H1 (cell line): ENCODE results near the gene VN1R2. TPM values are rescaled to one million over a fixed set of nuclear protein-coding genes. Genes with fewer than 3 reads are reported as not detected.

Source experiments
- BACH1 ChIP-seq: IDR thresholded peaks from 2 replicates; pipeline ENCODE4 v1.6.1; 2012; ENCODE audit warnings: low read length, improper control_type of control experiment
- EZH2 ChIP-seq: fragments of 200-600 bp; sonication (generic); IDR thresholded peaks from 2 replicates; pipeline ENCODE4 v1.7.1; 2012; ENCODE audit warnings: low read depth, mild to moderate bottlenecking, moderate library complexity, low read length, inconsistent platforms; ENCODE audit not compliant: severe bottlenecking
- FOSL1 ChIP-seq: IDR thresholded peaks from 2 replicates; pipeline ENCODE4 v1.6.1; 2011; ENCODE audit warnings: mild to moderate bottlenecking, low read depth, low read length, moderate library complexity; ENCODE audit not compliant: insufficient read depth
- TAF1 ChIP-seq: IDR thresholded peaks from 2 replicates; pipeline ENCODE4 v1.6.1; 2011; ENCODE audit warnings: mild to moderate bottlenecking, low read depth, low read length
- polyA plus RNA-seq, 7 experiments: library from polyadenylated mRNA; depleted of rRNA in 3 of 7; stranded (reverse) in 5 of 7; unstranded in 2 of 7; fragments of >200 nt in 5 of 7; fragments of 200-250 nt in 2 of 7; gene quantifications; 1 replicate in 5 of 7; 2 replicates in 1 of 7; 4 replicates in 1 of 7; pipeline versions ENCODE4 v1.2.1 to v1.2.3, GENCODE V29; 2011 to 2013; ENCODE audit warnings: missing spikeins in 2 of 7, mixed read lengths in 2 of 7
- total RNA-seq: library from RNA; stranded (reverse); fragmentation: NEBNext Ultra II Directional; extraction: Animal tissue kit (Norgen Biotek cat#: 25700); gene quantifications from 2 replicates; pipeline ENCODE4 v1.2.1, GENCODE V29; 2021
- TF ChIP-seq, protein P1 (sequence below): fragments of 300-600 bp; sonication (generic); IDR thresholded peaks from 2 replicates; pipeline ENCODE4 v1.7.1; 2012; ENCODE audit warnings: low read length, moderate library complexity, mild to moderate bottlenecking, inconsistent platforms; ENCODE audit not compliant: insufficient replicate concordance

The VN1R2 gene
- total and polyA plus RNA-seq, 2 of the 8 experiments (the other 6 are each of a cell fraction or from before 2014, with no cell fraction given): not detected

DNA sequence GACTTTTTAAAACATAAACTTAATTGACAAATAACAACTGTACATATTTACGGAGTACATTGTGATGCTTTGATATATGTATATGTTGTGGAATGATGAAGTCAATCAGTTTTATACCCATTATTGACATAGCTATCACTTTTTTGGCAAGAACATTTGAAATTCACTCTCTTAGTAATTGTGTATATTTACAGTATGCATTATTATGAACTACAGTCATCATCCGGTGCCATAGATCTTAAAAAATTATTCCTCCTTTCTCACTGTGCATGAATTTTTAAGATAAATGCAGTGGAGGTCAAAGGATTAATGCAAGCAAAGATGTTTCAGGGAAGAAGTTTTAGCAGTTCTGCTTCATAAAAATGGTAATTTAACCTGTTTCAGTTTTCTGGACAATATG is 17.4 kb downstream of the VN1R2 start (continued):
- no peak for TF ChIP-seq TAF1
- no peak for TF ChIP-seq EZH2
- TF ChIP-seq BACH1: no peak
- TF ChIP-seq, protein P1, sequence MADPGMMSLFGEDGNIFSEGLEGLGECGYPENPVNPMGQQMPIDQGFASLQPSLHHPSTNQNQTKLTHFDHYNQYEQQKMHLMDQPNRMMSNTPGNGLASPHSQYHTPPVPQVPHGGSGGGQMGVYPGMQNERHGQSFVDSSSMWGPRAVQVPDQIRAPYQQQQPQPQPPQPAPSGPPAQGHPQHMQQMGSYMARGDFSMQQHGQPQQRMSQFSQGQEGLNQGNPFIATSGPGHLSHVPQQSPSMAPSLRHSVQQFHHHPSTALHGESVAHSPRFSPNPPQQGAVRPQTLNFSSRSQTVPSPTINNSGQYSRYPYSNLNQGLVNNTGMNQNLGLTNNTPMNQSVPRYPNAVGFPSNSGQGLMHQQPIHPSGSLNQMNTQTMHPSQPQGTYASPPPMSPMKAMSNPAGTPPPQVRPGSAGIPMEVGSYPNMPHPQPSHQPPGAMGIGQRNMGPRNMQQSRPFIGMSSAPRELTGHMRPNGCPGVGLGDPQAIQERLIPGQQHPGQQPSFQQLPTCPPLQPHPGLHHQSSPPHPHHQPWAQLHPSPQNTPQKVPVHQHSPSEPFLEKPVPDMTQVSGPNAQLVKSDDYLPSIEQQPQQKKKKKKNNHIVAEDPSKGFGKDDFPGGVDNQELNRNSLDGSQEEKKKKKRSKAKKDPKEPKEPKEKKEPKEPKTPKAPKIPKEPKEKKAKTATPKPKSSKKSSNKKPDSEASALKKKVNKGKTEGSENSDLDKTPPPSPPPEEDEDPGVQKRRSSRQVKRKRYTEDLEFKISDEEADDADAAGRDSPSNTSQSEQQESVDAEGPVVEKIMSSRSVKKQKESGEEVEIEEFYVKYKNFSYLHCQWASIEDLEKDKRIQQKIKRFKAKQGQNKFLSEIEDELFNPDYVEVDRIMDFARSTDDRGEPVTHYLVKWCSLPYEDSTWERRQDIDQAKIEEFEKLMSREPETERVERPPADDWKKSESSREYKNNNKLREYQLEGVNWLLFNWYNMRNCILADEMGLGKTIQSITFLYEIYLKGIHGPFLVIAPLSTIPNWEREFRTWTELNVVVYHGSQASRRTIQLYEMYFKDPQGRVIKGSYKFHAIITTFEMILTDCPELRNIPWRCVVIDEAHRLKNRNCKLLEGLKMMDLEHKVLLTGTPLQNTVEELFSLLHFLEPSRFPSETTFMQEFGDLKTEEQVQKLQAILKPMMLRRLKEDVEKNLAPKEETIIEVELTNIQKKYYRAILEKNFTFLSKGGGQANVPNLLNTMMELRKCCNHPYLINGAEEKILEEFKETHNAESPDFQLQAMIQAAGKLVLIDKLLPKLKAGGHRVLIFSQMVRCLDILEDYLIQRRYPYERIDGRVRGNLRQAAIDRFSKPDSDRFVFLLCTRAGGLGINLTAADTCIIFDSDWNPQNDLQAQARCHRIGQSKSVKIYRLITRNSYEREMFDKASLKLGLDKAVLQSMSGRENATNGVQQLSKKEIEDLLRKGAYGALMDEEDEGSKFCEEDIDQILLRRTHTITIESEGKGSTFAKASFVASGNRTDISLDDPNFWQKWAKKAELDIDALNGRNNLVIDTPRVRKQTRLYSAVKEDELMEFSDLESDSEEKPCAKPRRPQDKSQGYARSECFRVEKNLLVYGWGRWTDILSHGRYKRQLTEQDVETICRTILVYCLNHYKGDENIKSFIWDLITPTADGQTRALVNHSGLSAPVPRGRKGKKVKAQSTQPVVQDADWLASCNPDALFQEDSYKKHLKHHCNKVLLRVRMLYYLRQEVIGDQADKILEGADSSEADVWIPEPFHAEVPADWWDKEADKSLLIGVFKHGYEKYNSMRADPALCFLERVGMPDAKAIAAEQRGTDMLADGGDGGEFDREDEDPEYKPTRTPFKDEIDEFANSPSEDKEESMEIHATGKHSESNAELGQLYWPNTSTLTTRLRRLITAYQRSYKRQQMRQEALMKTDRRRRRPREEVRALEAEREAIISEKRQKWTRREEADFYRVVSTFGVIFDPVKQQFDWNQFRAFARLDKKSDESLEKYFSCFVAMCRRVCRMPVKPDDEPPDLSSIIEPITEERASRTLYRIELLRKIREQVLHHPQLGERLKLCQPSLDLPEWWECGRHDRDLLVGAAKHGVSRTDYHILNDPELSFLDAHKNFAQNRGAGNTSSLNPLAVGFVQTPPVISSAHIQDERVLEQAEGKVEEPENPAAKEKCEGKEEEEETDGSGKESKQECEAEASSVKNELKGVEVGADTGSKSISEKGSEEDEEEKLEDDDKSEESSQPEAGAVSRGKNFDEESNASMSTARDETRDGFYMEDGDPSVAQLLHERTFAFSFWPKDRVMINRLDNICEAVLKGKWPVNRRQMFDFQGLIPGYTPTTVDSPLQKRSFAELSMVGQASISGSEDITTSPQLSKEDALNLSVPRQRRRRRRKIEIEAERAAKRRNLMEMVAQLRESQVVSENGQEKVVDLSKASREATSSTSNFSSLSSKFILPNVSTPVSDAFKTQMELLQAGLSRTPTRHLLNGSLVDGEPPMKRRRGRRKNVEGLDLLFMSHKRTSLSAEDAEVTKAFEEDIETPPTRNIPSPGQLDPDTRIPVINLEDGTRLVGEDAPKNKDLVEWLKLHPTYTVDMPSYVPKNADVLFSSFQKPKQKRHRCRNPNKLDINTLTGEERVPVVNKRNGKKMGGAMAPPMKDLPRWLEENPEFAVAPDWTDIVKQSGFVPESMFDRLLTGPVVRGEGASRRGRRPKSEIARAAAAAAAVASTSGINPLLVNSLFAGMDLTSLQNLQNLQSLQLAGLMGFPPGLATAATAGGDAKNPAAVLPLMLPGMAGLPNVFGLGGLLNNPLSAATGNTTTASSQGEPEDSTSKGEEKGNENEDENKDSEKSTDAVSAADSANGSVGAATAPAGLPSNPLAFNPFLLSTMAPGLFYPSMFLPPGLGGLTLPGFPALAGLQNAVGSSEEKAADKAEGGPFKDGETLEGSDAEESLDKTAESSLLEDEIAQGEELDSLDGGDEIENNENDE: no peak
- no peak for TF ChIP-seq FOSL1
